ENCODE data around the gene DBR1. TPM values are rescaled to one million over a fixed set of nuclear protein-coding genes. Genes with fewer than 3 reads are reported as not detected.

Gene DBR1
- total and polyA plus RNA-seq, 2 of the 13 experiments (the other 11 are each of a cell fraction or from before 2014, with no cell fraction given) = 6.4 to 16.7 TPM

DNA sequence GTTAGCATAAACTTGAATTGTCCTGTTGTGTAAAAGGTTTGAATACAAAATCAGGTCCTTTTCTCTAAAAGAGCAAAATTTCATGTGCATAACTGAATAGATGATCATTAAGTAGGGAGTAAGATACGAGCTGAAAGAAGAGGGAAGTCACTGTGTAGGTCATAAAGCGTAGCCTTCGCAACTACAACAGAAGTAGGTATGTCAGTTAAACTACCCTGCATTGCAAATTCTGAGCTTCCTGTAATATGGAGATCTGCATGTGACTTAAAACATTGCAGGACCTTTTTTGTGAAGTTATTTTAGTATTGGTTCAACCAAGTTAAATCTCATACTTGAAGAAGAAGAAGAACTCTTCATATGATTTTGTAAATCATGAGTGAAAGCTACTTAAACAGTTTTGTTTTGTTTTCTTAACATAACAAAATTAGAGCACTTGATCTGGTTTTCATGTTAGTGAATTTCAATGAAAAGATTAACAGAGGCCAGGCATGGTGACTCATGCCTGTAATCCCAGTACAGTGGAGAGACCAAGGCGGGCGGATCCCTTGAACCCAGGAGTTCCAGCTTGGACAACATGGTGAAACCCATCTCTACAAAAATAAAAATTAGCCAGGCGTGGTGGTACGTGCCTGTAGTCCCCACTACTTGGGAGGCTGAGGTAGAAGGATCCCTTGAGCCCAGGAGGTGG lies 38.8 kb upstream of the DBR1 start:
- no TSS peak for BruUV-seq (replicated peaks)
- in situ Hi-C loops (cut with HindIII; ENCODE audit: extremely low pct_ligation_motif_present, low pct_unique_long_range_greater_than_20kb) = no loop called here
- Histone ChIP-seq H3K9me3 (ENCODE audit: low read length) (no peaks in the 10 kb centered on the region), H2AFZ (ENCODE audit: low read length) (no peak overlapping the region), H3K27ac (ENCODE audit: extremely low read length, insufficient read depth, low read length) (no peak overlapping the region), H3K4me2 (ENCODE audit: low read depth, low read length) (no peak overlapping the region), H3K36me3 (replicated peaks in 1 of 2; ENCODE audit: control insufficient read depth in 1 of 2, insufficient read depth in 2 of 2, low read length in 2 of 2) (peaks cover 0 to 3% of the 10 kb centered on the region in 2 experiments; a peak in 1 of 5 replicates), H3K4me1 (ENCODE audit: insufficient read depth, low read length) (peaks cover 16% of the 10 kb centered on the region), H4K20me1 (ENCODE audit: insufficient read depth, low read length) (peaks cover 4% of the 10 kb centered on the region; the same call in 1 of the 2 replicates), H3K4me3 (replicated peaks in 1 of 3; ENCODE audit: insufficient read depth in 1 of 3, low read depth in 2 of 3, low read length in 3 of 3) (no peak overlapping the region), H3K27me3 (ENCODE audit: control insufficient read depth in 1 of 2, insufficient read depth in 2 of 2, low read length in 2 of 2) (no peaks in the 10 kb centered on the region), H3K9ac (ENCODE audit: insufficient read depth, low read depth, low read length) (no peak overlapping the region), H3K79me2 (ENCODE audit: insufficient read depth, low read length) (peaks cover 33% of the 10 kb centered on the region)
- DNase-seq (ENCODE audit: low spot score) (no peak), FAIRE-seq (no peak), ATAC-seq (no peak)
- intact Hi-C loops (cut with micrococcal nuclease; ENCODE audit: unreplicated experiment) = no loop called here
- ChIA-PET POLR2A (interaction anchor here (1.5 kb wide), 1 partner anchor 26 kb away, joined by 5 read pairs; the partner anchor contains the start of gene ARMC8), CTCF (ENCODE audit: low intra/inter-chr PET ratio, low total read pairs) (no interaction called here)
- 96% methylated on average over 7 of the region's 7 CpGs for WGBS (ENCODE audit: low lambda C conversion rate)
- TF ChIP-seq U2AF1 (optimal IDR thresholded peaks at IDR 0.05; ENCODE audit: low read depth, low read length) (no peak), ZNF343 (CRISPR knock-in tag; IDR thresholded peaks at IDR 0.05) (no peak), ZFX (CRISPR knock-in tag; IDR thresholded peaks at IDR 0.05; ENCODE audit: low read depth) (no peak), ONECUT2 (CRISPR knock-in tag; IDR thresholded peaks at IDR 0.05) (no peak), NKX3-1 (CRISPR knock-in tag; IDR thresholded peaks at IDR 0.05) (no peak), HNRNPUL1 (IDR thresholded peaks at IDR 0.05; ENCODE audit: low read depth, low read length) (no peak), ZNF232 (CRISPR knock-in tag; IDR thresholded peaks at IDR 0.05; ENCODE audit: borderline replicate concordance) (no peak), JUN (CRISPR knock-in tag; IDR thresholded peaks at IDR 0.05) (no peak), FOXM1 (CRISPR knock-in tag; IDR thresholded peaks at IDR 0.05) (no peak), ZNF383 (CRISPR knock-in tag; IDR thresholded peaks at IDR 0.05; ENCODE audit: borderline replicate concordance) (no peak)
- TF ChIP-seq, protein P1, sequence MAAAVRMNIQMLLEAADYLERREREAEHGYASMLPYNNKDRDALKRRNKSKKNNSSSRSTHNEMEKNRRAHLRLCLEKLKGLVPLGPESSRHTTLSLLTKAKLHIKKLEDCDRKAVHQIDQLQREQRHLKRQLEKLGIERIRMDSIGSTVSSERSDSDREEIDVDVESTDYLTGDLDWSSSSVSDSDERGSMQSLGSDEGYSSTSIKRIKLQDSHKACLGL (CRISPR knock-in tag; IDR thresholded peaks at IDR 0.05) = no peak
